HG03442 (cell line): ENCODE results near the gene VPS13A.

ENCODE experiments used
- ATAC-seq: cut with Tn5 transposase; IDR thresholded peaks from one replicate; pipeline ENCODE4 v1.9.1; 2021; ENCODE audit warnings: mild to moderate bottlenecking, moderate library complexity; ENCODE audit not compliant: unreplicated experiment

VPS13A gene

GRCh38 chr9:77454663-77455062, 277.3 kb downstream of the VPS13A start:
- ATAC-seq: no peak

DNA sequence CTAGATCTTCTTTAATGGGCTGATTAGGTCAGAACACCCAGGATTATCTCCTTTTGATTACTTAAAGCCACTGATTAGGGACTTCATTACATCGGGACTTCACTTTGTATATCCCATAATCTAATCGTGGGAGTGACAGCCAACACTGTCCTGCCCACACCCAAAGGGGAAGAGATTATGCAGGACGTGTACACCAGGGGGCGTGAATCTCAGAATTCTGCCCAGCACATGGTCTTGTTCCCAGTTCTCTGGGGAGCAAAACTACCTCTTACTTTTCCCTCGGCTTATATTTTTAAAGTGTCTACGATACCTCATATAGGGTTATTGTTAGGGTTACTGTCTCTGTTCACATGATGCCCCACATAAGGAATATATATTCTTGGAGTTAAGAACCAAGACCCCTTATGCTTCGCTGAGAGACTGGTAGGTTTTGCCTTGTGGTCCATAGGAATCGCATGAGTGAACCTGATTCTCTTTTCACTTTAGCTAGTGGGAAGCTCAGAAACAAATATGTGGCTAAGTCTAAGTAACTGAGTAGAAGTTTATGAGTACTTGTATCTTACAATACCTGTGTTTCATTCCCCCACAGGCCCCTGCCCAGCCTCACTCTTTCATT, 278.1 kb downstream of the VPS13A start:
- ATAC-seq: peak; percentile 31

- ATAC-seq: peak; percentile 68
Measured at GRCh38 chr9:77456829-77457437, 279.6 kb downstream of the VPS13A start.

GRCh38 chr9:77457916-77458592, 280.7 kb downstream of the VPS13A start:
- ATAC-seq: peak; percentile 78

- ATAC-seq: no peak
Measured at GRCh38 chr9:77460938-77461337, 283.6 kb downstream of the VPS13A start.

DNA sequence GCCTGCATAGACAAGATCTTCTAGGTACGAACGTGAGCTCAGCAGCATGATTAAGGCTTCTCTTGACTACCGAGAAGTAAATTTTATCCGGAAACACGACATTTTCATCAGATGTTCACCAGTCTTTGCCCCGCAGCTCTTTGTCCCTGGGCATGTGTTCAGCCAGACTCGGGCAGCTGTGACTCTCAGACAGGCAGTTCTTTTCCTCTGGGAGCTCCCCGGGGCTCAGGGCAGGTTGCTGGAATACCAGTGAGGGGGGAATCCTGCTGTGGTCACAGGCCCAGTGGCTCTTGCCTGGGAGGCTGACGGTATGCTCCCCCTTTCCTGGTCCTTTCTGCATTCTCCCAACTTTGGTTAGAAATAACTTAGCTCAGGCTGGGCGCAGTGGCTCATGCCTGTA, 284.7 kb downstream of the VPS13A start:
- ATAC-seq: no peak

DNA sequence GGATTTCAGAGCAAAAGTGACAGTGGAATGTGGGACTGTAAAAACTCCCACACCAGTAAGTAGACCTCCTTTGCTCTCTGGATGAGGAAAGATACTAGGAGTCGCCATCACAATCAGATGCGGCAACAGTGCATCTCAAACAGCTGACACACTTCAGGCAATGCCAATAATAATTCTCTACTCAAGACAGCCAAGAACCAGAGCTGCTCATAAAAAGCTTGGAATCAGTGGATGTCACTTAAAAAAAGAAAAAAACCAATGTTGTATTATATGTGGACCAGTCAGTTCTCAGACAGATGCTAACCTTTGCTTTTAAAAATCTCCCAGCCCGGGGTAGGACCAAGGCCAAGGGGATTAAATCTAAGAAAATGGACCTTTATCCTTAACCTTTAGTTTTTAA, 285.8 kb downstream of the VPS13A start:
- no peak for ATAC-seq

GRCh38 chr9:77464661-77465060, 287.3 kb downstream of the VPS13A start:
- no peak for ATAC-seq

- ATAC-seq: no peak
Measured at GRCh38 chr9:77469515-77470231, 292.3 kb downstream of the VPS13A start.
